Adrenal gland (tissue), 5 donors: ENCODE results near the gene SIGLEC10.

Source experiments
- CTCF ChIP-seq, 6 experiments: fragments of 450-650 bp in 4 of 6; fragments of 200-600 bp in 2 of 6; sonication (generic) in 1 of 6; IDR thresholded peaks; 1 replicate in 5 of 6; 2 replicates in 1 of 6; pipeline versions ENCODE4 v1.5.1 to v1.8.0; 2016 to 2021; ENCODE audit warnings: antibody characterized with exemption in 6 of 6, mild to moderate bottlenecking in 2 of 6, moderate library complexity in 1 of 6
- POLR2A ChIP-seq, 2 donors: fragments of 450-650 bp; IDR thresholded peaks; one replicate each; pipeline ENCODE4 v1.6.1; 2017; ENCODE audit warnings: antibody characterized with exemption in 2 of 2, mild to moderate bottlenecking in 2 of 2, moderate library complexity in 1 of 2
- donor health status: DM: no; HTN: no; CAD: no.

- no peak for TF ChIP-seq POLR2A (IDR thresholded peaks at IDR 0.05)
- TF ChIP-seq CTCF (IDR thresholded peaks at IDR 0.05) = no peak
Observed at GRCh38 chr19:51431124-51431523, 13.7 kb upstream of the SIGLEC10 start.
